Activated CD8-positive, alpha-beta memory T cell treated with anti-CD3 and anti-CD28 coated beads for 48 hours (primary cell): Measurements from ENCODE around the gene CDH18.

Experiments used
- DNase-seq, 3 experiments: peaks; one replicate each; pipeline ENCODE4 v3.0.0-alpha.2; 2020; ENCODE audit warnings: low read depth in 2 of 3, low spot score in 2 of 3

CDH18 gene

DNA sequence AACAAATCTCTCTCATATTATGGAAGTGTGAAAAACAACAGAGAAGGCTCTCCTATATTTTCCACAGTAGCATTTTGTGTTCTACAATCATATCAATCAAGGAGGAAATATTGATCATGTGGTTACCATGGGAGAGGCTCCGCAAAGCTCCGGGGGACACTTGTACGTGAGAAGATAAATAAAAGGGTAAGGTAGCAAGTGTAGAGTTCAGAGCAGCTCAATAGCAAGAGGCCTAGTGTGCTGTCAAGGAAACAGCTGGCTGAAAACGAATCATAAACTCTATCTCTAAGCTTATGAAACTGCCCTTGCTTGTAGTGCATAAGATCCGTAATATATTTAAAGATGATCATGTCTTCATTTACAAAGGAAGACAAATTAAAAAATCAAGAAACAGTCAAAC lies 57.5 kb downstream of the CDH18 start:
- no peak for DNase-seq

DNA sequence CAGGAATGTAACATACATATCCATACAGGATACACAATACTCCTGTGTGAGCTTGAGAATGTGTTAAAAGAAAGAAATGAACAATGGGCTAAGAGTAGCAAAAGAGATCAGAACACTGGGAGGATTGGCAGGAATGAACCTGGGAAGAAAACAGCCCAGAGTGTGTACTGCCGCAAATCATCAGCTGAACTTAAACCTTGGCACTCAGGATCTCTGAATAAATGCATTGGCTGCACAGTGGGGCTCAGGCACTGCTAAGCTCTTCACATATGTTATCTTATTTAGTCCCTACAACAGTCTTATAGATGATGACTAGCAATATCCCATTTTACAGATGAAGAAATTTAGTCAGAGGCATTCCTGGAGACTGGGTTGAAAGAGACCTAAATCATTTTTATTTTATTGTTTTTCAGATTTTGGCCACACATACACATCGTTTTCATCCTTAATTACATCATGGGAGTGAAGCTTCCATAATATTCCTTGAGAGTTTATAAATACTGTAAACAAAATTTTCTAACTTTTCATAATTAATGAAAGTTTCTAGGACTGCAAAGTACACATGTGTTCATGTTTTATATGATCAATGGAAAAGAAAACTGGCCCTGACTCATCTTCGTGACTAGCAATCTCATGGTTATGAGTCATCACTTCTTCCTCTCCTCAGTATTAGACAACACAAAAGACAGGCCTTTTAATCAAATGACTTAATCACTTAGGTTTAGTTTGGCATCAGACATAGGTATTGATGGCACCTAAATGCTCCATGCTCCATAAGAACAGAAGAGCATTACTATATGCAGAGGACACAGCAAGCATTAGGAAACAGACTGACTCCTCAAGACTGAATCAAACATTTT lies 59.2 kb downstream of the CDH18 start:
- no peak for DNase-seq

DNA sequence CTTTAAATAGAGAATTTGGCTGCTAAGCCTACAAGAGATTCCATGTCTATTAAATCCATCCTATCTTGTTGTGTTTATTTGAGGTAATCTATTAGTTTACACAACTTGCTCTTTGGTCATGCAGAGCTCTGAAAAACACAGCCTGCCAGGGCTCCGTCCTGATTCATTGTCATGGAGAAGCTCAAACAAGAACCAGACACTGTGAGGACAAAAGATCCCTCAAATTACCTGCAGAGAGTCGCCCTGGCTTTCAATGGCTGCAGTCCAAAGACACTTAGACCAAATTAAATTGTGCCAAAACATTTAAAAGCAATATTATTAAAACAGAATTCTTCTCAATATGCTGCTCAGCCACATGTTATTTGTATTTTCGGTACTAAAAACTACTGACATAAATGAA lies 60.1 kb downstream of the CDH18 start:
- DNase-seq = no peak

DNA sequence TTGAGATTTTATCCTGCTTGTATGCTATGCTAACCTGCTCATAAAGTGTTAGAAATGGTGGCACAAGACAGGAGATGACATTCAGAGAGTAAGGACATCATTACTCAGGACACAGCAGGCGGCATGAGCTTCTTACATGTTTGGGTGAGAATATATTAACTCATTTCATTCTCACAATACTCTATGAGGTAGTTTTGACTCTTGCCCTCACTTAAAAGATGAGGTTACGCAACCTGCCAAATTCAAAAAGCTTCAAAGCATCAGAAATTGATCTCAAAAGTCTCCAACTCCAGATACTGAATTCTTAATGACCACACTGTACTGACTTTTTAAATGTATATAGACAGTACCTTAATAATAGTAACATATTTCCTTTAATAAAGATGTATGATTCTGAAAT lies 60.8 kb downstream of the CDH18 start:
- DNase-seq = no peak

- DNase-seq = no peak
These were observed 64.3 kb downstream of the CDH18 start for GRCh38 chr5:19923742-19924141.

GRCh38 chr5:19920761-19921160 lies 67.2 kb downstream of the CDH18 start:
- DNase-seq = no peak

DNA sequence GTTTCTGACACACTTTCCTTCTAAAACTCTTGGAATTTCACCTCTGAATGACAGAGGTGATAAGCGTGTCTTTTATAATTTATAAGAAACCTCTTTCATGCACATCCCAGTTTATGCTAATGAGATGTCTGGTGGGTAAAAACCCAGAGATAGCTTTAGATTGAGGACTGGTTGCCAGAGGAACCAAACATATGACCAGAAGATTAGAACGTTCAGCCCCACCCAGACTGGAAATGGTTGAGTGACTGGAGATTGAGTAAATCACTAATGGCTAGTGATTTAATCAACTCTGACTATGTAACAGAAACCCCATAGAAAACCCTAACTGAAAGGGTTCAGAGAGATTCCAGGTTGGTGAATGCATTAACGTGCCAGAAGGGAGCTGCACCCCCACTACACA lies 69.2 kb downstream of the CDH18 start:
- DNase-seq = no peak

- DNase-seq = no peak
These were observed 70.3 kb downstream of the CDH18 start for GRCh38 chr5:19917588-19918122.

GRCh38 chr5:19910136-19910535 lies 77.9 kb downstream of the CDH18 start:
- DNase-seq = no peak

- no peak for DNase-seq
These were observed 83.2 kb downstream of the CDH18 start for GRCh38 chr5:19904766-19905165.

GRCh38 chr5:19903611-19904010 lies 84.4 kb downstream of the CDH18 start:
- no peak for DNase-seq

- DNase-seq = no peak
These were observed 85.6 kb downstream of the CDH18 start for GRCh38 chr5:19902316-19902934.

DNA sequence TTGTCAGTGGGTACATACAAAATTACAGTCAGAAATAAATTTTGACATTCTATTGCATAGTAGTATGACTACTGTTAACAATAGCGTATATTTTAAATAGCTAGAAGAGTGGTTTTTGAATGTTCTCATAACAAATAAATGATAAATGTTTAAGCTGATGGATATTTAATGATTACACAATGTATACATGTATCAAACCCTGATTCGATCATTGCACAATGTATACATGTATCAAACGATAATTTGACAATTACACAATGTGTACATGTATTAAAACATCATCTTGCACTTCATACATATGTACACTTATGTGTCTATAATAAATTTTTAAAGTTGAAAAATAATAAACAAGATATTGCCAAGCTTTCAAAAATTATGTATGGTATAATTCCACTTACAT lies 87.7 kb downstream of the CDH18 start:
- DNase-seq = no peak

GRCh38 chr5:19891658-19892057 lies 96.3 kb downstream of the CDH18 start:
- no peak for DNase-seq

DNA sequence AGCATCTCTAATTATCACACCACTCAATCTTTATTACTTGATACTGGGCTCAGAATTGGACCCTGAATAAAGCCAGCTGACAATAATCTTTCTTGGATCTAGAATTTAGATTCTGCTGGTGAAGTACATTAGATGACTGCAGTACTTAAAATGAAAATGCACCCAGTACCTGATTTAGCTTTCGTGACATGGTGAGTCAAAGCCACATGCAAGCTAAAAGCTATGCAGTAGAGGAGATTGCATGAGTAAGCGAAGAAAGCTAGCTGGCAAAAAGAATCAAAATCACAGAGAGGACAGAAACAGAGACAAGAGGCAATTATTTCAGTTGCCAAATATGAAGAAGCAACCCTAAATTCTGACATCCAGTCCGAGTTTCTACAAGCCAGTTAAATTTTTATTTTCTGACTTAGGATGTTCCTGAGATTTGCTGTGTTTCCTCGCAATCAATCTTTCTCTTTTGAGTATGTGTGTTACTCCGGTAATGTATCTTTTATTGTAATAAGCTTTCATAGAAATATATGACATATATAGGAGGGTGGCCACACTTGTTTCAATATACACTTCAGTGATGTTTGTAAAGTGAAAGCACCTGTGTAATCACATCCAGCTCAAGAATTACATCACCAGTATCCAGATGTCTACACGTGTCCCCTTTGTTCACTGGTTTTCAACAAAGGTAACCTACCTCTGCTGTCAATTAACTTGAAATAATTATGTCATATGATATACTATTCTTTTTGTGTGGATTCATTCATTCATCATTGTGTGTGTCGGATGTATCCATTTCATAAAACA lies 101.7 kb downstream of the CDH18 start:
- DNase-seq = no peak

DNA sequence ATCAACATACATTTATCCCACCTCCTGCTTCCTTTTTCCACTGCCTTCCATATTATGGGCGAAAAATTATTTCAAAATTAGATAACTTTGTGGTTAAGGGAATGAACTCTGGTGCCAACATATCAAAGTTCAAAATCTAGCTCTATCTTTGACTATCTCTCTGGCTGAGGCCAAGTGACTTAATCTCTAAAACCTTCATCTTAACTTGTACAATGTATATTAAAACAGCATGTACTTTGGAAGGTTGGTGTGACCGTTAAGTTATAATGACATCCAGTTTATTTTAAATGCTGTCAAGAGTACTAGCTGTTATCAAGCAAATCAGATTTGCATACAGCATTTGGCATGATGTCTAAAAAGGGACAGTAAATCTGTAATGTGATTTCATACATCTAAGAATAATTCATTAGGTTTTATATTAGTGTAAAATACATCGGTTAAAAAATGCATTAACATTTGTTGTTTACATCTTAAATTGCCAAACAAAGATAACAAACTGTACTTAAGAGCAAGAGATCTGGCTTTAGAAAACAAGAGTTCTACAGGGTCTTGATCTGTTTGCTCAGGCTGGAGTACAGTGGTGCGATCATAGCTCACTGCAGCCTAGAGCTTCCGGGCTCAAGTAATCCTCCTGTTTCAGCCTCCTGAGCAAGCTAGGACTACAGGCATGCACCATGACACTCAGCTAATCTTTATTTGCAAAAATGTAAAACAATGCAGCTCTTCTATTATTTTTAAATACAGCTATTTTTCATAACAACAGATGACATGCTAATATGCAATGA lies 102.8 kb downstream of the CDH18 start:
- no peak for DNase-seq

GRCh38 chr5:19880859-19881436 lies 107.1 kb downstream of the CDH18 start:
- no peak for DNase-seq

DNA sequence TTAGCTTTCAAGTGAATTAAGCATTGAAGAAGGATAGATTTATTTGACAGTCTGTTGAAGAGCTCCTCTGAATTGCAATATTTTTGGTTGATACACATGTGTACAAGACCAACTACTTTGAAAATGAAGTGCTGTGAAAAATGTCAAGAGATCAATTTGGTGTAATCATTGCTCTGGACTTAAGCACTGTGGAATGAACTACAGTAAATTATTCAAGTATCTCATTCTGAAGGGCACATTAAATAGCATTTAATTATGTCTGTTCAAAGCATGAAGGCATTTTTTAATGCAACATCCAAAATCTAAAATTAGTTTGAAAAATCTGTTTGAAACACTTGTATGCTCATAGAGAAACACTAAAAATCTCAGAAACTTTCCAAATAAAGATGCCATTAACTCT lies 107.5 kb downstream of the CDH18 start:
- DNase-seq = no peak

GRCh38 chr5:19874811-19875210 lies 113.2 kb downstream of the CDH18 start:
- DNase-seq = no peak

GRCh38 chr5:19866090-19866450 lies 121.9 kb downstream of the CDH18 start:
- DNase-seq = no peak
